ENCODE results near the gene YES1. TPM values are rescaled to one million over a fixed set of nuclear protein-coding genes. Genes with fewer than 3 reads are reported as not detected.
A peak's percentile ranks its signal among the peaks of the same experiment; 100 is the strongest.

Gene YES1
- total and polyA plus RNA-seq, 2 of the 13 experiments (the other 11 are each of a cell fraction or from before 2014, with no cell fraction given), result 17.2 to 70.8 TPM

DNA sequence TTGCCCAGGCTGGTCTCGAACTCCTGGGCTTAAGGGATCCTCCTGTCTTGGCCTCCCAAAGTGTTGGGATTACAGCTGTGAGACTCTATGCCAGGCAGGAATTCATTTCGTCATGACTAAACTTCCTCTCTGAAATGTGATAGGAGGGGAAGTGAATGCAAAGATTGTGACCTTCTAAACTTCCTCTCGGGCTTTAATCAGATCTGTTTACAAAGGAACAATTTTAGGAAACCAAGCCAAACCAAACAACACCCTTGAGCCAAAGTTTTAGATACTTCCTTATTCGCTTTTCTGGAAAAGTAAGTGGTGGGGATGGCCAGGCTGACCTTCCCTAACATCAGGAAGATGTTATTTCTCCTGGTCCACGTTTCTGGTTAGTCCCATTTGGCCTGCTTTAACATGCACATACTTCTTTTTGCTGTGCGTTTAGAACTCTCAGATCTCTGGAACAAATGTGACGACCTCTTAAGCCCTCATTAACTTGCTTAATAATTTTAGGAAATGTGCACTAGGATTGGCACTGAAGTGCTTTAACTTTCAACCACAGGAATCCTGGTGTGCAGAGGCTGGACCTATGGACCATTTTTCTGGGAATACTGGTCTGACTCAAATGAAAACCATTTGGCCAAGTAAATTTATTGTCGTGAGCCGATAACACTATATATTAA is 33.2 kb upstream of the YES1 start (continued):
- TF ChIP-seq KIAA2018 (CRISPR knock-in tag; IDR thresholded peaks at IDR 0.05; ENCODE audit: borderline replicate concordance) (no peak), TFDP2 (CRISPR knock-in tag; IDR thresholded peaks at IDR 0.05) (no peak), MEF2D (CRISPR knock-in tag; IDR thresholded peaks at IDR 0.05) (no peak; the same call in 1 of the 2 replicates), HOXA3 (CRISPR knock-in tag; IDR thresholded peaks at IDR 0.05) (no peak), ZNF660 (CRISPR knock-in tag; IDR thresholded peaks at IDR 0.05; ENCODE audit: borderline replicate concordance, low read depth) (no peak), ZNF775 (CRISPR knock-in tag; IDR thresholded peaks at IDR 0.05; ENCODE audit: borderline replicate concordance) (no peak), SUZ12 (IDR thresholded peaks at IDR 0.05; ENCODE audit: low read depth, low read length) (no peak), DNMT1 (CRISPR knock-in tag; IDR thresholded peaks at IDR 0.05) (no peak), ZNF652 (CRISPR knock-in tag; IDR thresholded peaks at IDR 0.05; ENCODE audit: borderline replicate concordance, low read depth) (no peak), ZBTB43 (CRISPR knock-in tag; conservative IDR thresholded peaks at IDR 0.05) (0 out of 2 replicates have a peak, but pooled peaks have one; percentile 18), MNT (IDR thresholded peaks at IDR 0.05) (no peak), CEBPB (IDR thresholded peaks at IDR 0.05; ENCODE audit: borderline replicate concordance, low read depth, low read length) (no peak)
- TF ChIP-seq, protein P1, sequence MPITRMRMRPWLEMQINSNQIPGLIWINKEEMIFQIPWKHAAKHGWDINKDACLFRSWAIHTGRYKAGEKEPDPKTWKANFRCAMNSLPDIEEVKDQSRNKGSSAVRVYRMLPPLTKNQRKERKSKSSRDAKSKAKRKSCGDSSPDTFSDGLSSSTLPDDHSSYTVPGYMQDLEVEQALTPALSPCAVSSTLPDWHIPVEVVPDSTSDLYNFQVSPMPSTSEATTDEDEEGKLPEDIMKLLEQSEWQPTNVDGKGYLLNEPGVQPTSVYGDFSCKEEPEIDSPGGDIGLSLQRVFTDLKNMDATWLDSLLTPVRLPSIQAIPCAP (CRISPR knock-in tag; IDR thresholded peaks at IDR 0.05; ENCODE audit: low read depth), result no peak

Data from HepG2 (cell line).